Keratinocyte (primary cell): Measurements from ENCODE around the gene YIPF1. TPM values are rescaled to one million over a fixed set of nuclear protein-coding genes. Genes with fewer than 3 reads are reported as not detected.

ENCODE experiments used
- DNase-seq: peaks from one replicate; pipeline ENCODE4 v3.0.0-alpha.2; 2011; ENCODE audit warnings: low read depth, missing footprints, low spot score
- FAIRE-seq: peaks from 2 replicates; lab custom pipeline; 2011; peaks lifted over from hg19 to GRCh38; lab: Jason Lieb, UNC
- H2AFZ ChIP-seq: 2 replicates; pipeline ENCODE4 v1.6.0; 2012; ENCODE audit warnings: low read length, control low read depth, inconsistent platforms; ENCODE audit not compliant: control insufficient read depth
- H3K27ac ChIP-seq: 2 replicates; pipeline ENCODE4 v1.5.1; 2011; ENCODE audit warnings: low read length; ENCODE audit not compliant: control insufficient read depth, insufficient read depth
- H3K27me3 ChIP-seq: 3 replicates; pipeline ENCODE4 v1.6.0; 2011; ENCODE audit warnings: low read length; ENCODE audit not compliant: control insufficient read depth, insufficient read depth; ENCODE audit errors: extremely low read depth
- H3K36me3 ChIP-seq, 2 experiments: 2 replicates in 1 of 2; 3 replicates in 1 of 2; pipeline ENCODE4 v1.5.1; 2011; ENCODE audit warnings: low read length in 2 of 2, mild to moderate bottlenecking in 1 of 2; ENCODE audit not compliant: control insufficient read depth in 2 of 2, insufficient read depth in 2 of 2; ENCODE audit errors: extremely low read depth in 1 of 2
- H3K4me1 ChIP-seq: 3 replicates; pipeline ENCODE4 v1.5.1; 2011; ENCODE audit warnings: low read length; ENCODE audit not compliant: control insufficient read depth, insufficient read depth; ENCODE audit errors: extremely low read depth
- H3K4me2 ChIP-seq: 3 replicates; pipeline ENCODE4 v1.6.0; 2011; ENCODE audit warnings: low read depth, low read length; ENCODE audit not compliant: control insufficient read depth, insufficient read depth; ENCODE audit errors: extremely low read depth
- H3K4me3 ChIP-seq, 3 experiments: fragments of 200-600 bp in 1 of 3; sonication (generic) in 1 of 3; 2 replicates in 2 of 3; 3 replicates in 1 of 3; pipeline ENCODE4 v1.5.1; 2011 to 2016; ENCODE audit warnings: low read length in 3 of 3, mild to moderate bottlenecking in 3 of 3, control low read depth in 2 of 3, inconsistent platforms in 1 of 3, low read depth in 1 of 3, mixed read lengths in 1 of 3, mixed run types in 1 of 3, moderate library complexity in 1 of 3; ENCODE audit not compliant: control insufficient read depth in 2 of 3, insufficient read depth in 2 of 3; ENCODE audit errors: extremely low read depth in 1 of 3
- H3K79me2 ChIP-seq: 2 replicates; pipeline ENCODE4 v1.6.0; 2012; ENCODE audit warnings: low read length; ENCODE audit not compliant: control insufficient read depth, insufficient read depth
- H3K9ac ChIP-seq: 3 replicates; pipeline ENCODE4 v1.6.0; 2011; ENCODE audit warnings: low read length; ENCODE audit not compliant: control insufficient read depth, insufficient read depth; ENCODE audit errors: extremely low read depth
- H3K9me1 ChIP-seq: 3 replicates; pipeline ENCODE4 v1.6.0; 2011; ENCODE audit warnings: low read length; ENCODE audit not compliant: control insufficient read depth, insufficient read depth; ENCODE audit errors: extremely low read depth
- H3K9me3 ChIP-seq: 2 replicates; pipeline ENCODE4 v1.5.1; 2012; ENCODE audit warnings: low read depth, low read length; ENCODE audit not compliant: control insufficient read depth
- H4K20me1 ChIP-seq: 3 replicates; pipeline ENCODE4 v1.6.0; 2011; ENCODE audit warnings: low read length; ENCODE audit not compliant: control insufficient read depth, insufficient read depth; ENCODE audit errors: extremely low read depth
- CTCF ChIP-seq, 3 experiments: IDR thresholded peaks in 1 of 3; conservative IDR thresholded peaks in 1 of 3; optimal IDR thresholded peaks in 1 of 3; 2 replicates in 2 of 3; 3 replicates in 1 of 3; pipeline versions ENCODE3 to v1.5.1; 2011; ENCODE audit warnings: low read length in 3 of 3, mild to moderate bottlenecking in 3 of 3, moderate library complexity in 2 of 3, control low read depth in 1 of 3, inconsistent platforms in 1 of 3; ENCODE audit not compliant: insufficient read depth in 2 of 3; ENCODE audit errors: extremely low read depth in 1 of 3
- EZH2 ChIP-seq: IDR thresholded peaks from one replicate; pipeline ENCODE4 v1.6.1; 2012; ENCODE audit warnings: inconsistent platforms, mild to moderate bottlenecking, low read length, moderate library complexity
- dilution Hi-C: fragments of 300-500 bp; cut with MboI; formaldehyde crosslinking; loops from one replicate; pipeline ENCODE4 v1.7.0; 2020; ENCODE audit warnings: low sequenced_read_pairs; ENCODE audit not compliant: extremely low pct_ligation_motif_present
- polyA plus RNA-seq, 5 experiments: library from polyadenylated mRNA; depleted of rRNA in 3 of 5; stranded (reverse) in 3 of 5; stranded (forward) in 1 of 5; unstranded in 1 of 5; fragments of >200 nt; gene quantifications; 1 replicate in 1 of 5; 2 replicates in 3 of 5; 3 replicates in 1 of 5; pipeline versions ENCODE4 v1.2.1 to v1.2.3, GENCODE V29; 2011 to 2012; ENCODE audit warnings: missing spikeins in 2 of 5, low read depth in 1 of 5, low replicate concordance in 1 of 5

The YIPF1 gene
- polyA plus RNA-seq, 1 donor (not counting 4 experiments of a cell fraction or from before 2014, with no cell fraction given) = 43.3 TPM

- H3K79me2 ChIP-seq = peaks cover 4% of the 10 kb centered on the region
- H2AFZ ChIP-seq = no peak overlapping the region
- H3K36me3 ChIP-seq = peaks cover 5 to 16% of the 10 kb centered on the region in 2 experiments
- FAIRE-seq (no peak), DNase-seq (no peak)
- no peaks in the 10 kb centered on the region for H3K27me3 ChIP-seq
- no peaks in the 10 kb centered on the region for H3K4me1 ChIP-seq
- no peak overlapping the region for H3K4me2 ChIP-seq
- H3K4me3 ChIP-seq = no peak overlapping the region
- H3K27ac ChIP-seq = no peak overlapping the region
- no peaks in the 10 kb centered on the region for H3K9me1 ChIP-seq
- H3K9ac ChIP-seq = no peak overlapping the region
- no peaks in the 10 kb centered on the region for H4K20me1 ChIP-seq
- dilution Hi-C loops = no loop called here
- no peaks in the 10 kb centered on the region for H3K9me3 ChIP-seq
- TF ChIP-seq EZH2 (no peak), CTCF (optimal IDR thresholded peaks at IDR 0.05 in 1 of 3, IDR thresholded peaks at IDR 0.05 in 1 of 3, conservative IDR thresholded peaks at IDR 0.05 in 1 of 3; ENCODE audit: extremely low read depth in 1 of 3, insufficient read depth in 2 of 3, low read length in 3 of 3) (no peak)
These were observed 79.6 kb downstream of the YIPF1 start for GRCh38 chr1:53810007-53810406.

- Histone ChIP-seq H3K79me2 (peaks cover 4% of the 10 kb centered on the region), H3K9ac (no peak overlapping the region), H3K9me3 (no peaks in the 10 kb centered on the region), H3K4me3 (no peak overlapping the region), H3K36me3 (peaks cover 5 to 16% of the 10 kb centered on the region in 2 experiments), H3K27me3 (no peaks in the 10 kb centered on the region), H3K4me1 (no peaks in the 10 kb centered on the region), H3K9me1 (no peaks in the 10 kb centered on the region), H2AFZ (no peak overlapping the region), H3K4me2 (no peak overlapping the region), H4K20me1 (no peaks in the 10 kb centered on the region), H3K27ac (no peak overlapping the region)
- no peak for FAIRE-seq
- dilution Hi-C loops = no loop called here
- TF ChIP-seq CTCF (optimal IDR thresholded peaks at IDR 0.05 in 1 of 3, IDR thresholded peaks at IDR 0.05 in 1 of 3, conservative IDR thresholded peaks at IDR 0.05 in 1 of 3; ENCODE audit: extremely low read depth in 1 of 3, insufficient read depth in 2 of 3, low read length in 3 of 3) (no peak), EZH2 (no peak)
- DNase-seq = no peak
These were observed 81.7 kb downstream of the YIPF1 start for GRCh38 chr1:53807916-53808315.
